H1 (cell line): ENCODE data around the gene FRMPD2. TPM values are rescaled to one million over a fixed set of nuclear protein-coding genes. Genes with fewer than 3 reads are reported as not detected.

Source experiments
- CHD7 ChIP-seq: fragments of 300-600 bp; sonication (generic); IDR thresholded peaks from 2 replicates; pipeline ENCODE4 v1.7.1; 2012; ENCODE audit warnings: low read length, moderate library complexity, mild to moderate bottlenecking, inconsistent platforms; ENCODE audit not compliant: insufficient replicate concordance
- CTBP2 ChIP-seq: IDR thresholded peaks from 2 replicates; pipeline ENCODE4 v1.7.0; 2011; ENCODE audit warnings: borderline replicate concordance, mild to moderate bottlenecking, moderate library complexity, mixed read lengths, low read length; ENCODE audit not compliant: insufficient read depth, insufficient read length
- RFX5 ChIP-seq: IDR thresholded peaks from 2 replicates; pipeline ENCODE4 v1.6.1; 2011; ENCODE audit warnings: low read depth, low read length, improper control_type of control experiment, borderline replicate concordance
- SP1 ChIP-seq: IDR thresholded peaks from 2 replicates; pipeline ENCODE4 v1.6.1; 2011; ENCODE audit warnings: low read depth, low read length
- TAF7 ChIP-seq: optimal IDR thresholded peaks from 2 replicates; pipeline ENCODE3; 2011; ENCODE audit warnings: low read depth, mild to moderate bottlenecking, inconsistent platforms, low read length, moderate library complexity, borderline replicate concordance
- USF2 ChIP-seq: IDR thresholded peaks from 2 replicates; pipeline ENCODE4 v1.6.1; 2011; ENCODE audit warnings: low read length, improper control_type of control experiment
- ZNF274 ChIP-seq: IDR thresholded peaks from 2 replicates; pipeline ENCODE4 v1.7.0; 2012; ENCODE audit warnings: low read length, borderline replicate concordance; ENCODE audit errors: extremely low read depth
- polyA plus RNA-seq, 7 experiments: library from polyadenylated mRNA; depleted of rRNA in 3 of 7; stranded (reverse) in 5 of 7; unstranded in 2 of 7; fragments of >200 nt in 5 of 7; fragments of 200-250 nt in 2 of 7; gene quantifications; 1 replicate in 5 of 7; 2 replicates in 1 of 7; 4 replicates in 1 of 7; pipeline versions ENCODE4 v1.2.1 to v1.2.3, GENCODE V29; 2011 to 2013; ENCODE audit warnings: missing spikeins in 2 of 7, mixed read lengths in 2 of 7
- total RNA-seq: library from RNA; stranded (reverse); fragmentation: NEBNext Ultra II Directional; extraction: Animal tissue kit (Norgen Biotek cat#: 25700); gene quantifications from 2 replicates; pipeline ENCODE4 v1.2.1, GENCODE V29; 2021

Gene FRMPD2
- total and polyA plus RNA-seq, 2 of the 8 experiments (the other 6 are each of a cell fraction or from before 2014, with no cell fraction given): 0.07 to 0.47 TPM

GRCh38 chr10:48248462-48248861 is 26.0 kb downstream of the FRMPD2 start (continued):
- TF ChIP-seq USF2: no peak
- TF ChIP-seq CTBP2: no peak
- TF ChIP-seq RFX5: no peak
- no peak for TF ChIP-seq CHD7
- TF ChIP-seq SP1: no peak
- TF ChIP-seq TAF7: no peak
- no peak for TF ChIP-seq ZNF274
